GM12874 (cell line): ENCODE results near the gene AFAP1L2.

Experiments
- CTCF ChIP-seq: IDR thresholded peaks from 2 replicates; pipeline ENCODE4 v1.5.1; 2011; ENCODE audit warnings: low read depth, mild to moderate bottlenecking, control low read depth, low read length, moderate library complexity; ENCODE audit not compliant: insufficient read depth

Gene AFAP1L2

GRCh38 chr10:114375047-114375446, 29.3 kb downstream of the AFAP1L2 start:
- no peak for TF ChIP-seq CTCF

- TF ChIP-seq CTCF = no peak
These were observed 30.1 kb downstream of the AFAP1L2 start for GRCh38 chr10:114374053-114374791.

GRCh38 chr10:114373631-114374030, 30.7 kb downstream of the AFAP1L2 start:
- no peak for TF ChIP-seq CTCF

GRCh38 chr10:114372995-114373394, 31.3 kb downstream of the AFAP1L2 start:
- TF ChIP-seq CTCF = no peak

- no peak for TF ChIP-seq CTCF
These were observed 32.1 kb downstream of the AFAP1L2 start for GRCh38 chr10:114372179-114372578.

- no peak for TF ChIP-seq CTCF
These were observed 33.3 kb downstream of the AFAP1L2 start for GRCh38 chr10:114370966-114371365.

GRCh38 chr10:114370199-114370598, 34.1 kb downstream of the AFAP1L2 start:
- TF ChIP-seq CTCF = no peak
